PC-9 (cell line): ENCODE measurements around the gene XRCC6. TPM values are rescaled to one million over a fixed set of nuclear protein-coding genes. Genes with fewer than 3 reads are reported as not detected.

Experiments
- BruUV-seq: library from RNA; stranded (reverse); fragments of 400-500 nt; replicated peaks from 2 replicates; lab custom pipeline; 2021; lab: Mats Ljungman, UMichigan
- CTCF ChIA-PET: fragments of 300-600 bp; sonication (Branson Sonifier 250); formaldehyde crosslinking; loops from one replicate; lab custom pipeline; 2022; ENCODE audit warnings: antibody characterized with exemption; lab: Charles Lee
- POLR2A ChIA-PET: fragments of 300-600 bp; sonication (Branson Sonifier 250); formaldehyde crosslinking; loops from one replicate; lab custom pipeline; 2022; ENCODE audit warnings: antibody characterized with exemption; ENCODE audit not compliant: unreplicated experiment; lab: Charles Lee
- DNase-seq, 2 experiments: peaks; one replicate each; pipeline versions ENCODE4 v3.0.0 to v3.0.0-alpha.2; 2015 to 2022; ENCODE audit warnings: mixed read lengths in 1 of 2
- H2AFZ ChIP-seq: fragments of 200-600 bp; sonication (generic); 2 replicates; pipeline ENCODE4 v1.8.1; 2017; ENCODE audit warnings: antibody characterized with exemption
- H3F3A ChIP-seq: fragments of 200-600 bp; sonication (generic); 2 replicates; pipeline ENCODE4 v1.8.1; 2017; ENCODE audit warnings: antibody characterized with exemption, mild to moderate bottlenecking, low read depth; ENCODE audit not compliant: insufficient read depth
- H3K27ac ChIP-seq: fragments of 200-600 bp; sonication (generic); 2 replicates; pipeline ENCODE4 v1.6.1; 2016; ENCODE audit warnings: mixed run types
- H3K27me3 ChIP-seq: fragments of 200-600 bp; sonication (generic); 2 replicates; pipeline ENCODE4 v1.6.1; 2016; ENCODE audit warnings: low read depth, mixed run types; ENCODE audit not compliant: insufficient read depth
- H3K36me3 ChIP-seq: fragments of 200-600 bp; sonication (generic); 2 replicates; pipeline ENCODE4 v1.6.1; 2016; ENCODE audit warnings: low read depth, mixed run types
- H3K4me1 ChIP-seq: fragments of 200-600 bp; sonication (generic); replicated peaks from 2 replicates; pipeline ENCODE4 v1.6.1; 2016; ENCODE audit warnings: mixed run types; ENCODE audit not compliant: insufficient read depth
- H3K4me2 ChIP-seq: fragments of 200-600 bp; sonication (generic); 2 replicates; pipeline ENCODE4 v1.6.1; 2017; ENCODE audit warnings: mixed run types
- H3K4me3 ChIP-seq: fragments of 200-600 bp; sonication (generic); 2 replicates; pipeline ENCODE4 v1.6.1; 2016; ENCODE audit warnings: mixed run types
- H3K79me2 ChIP-seq: fragments of 200-600 bp; sonication (generic); 2 replicates; pipeline ENCODE4 v1.6.1; 2017; ENCODE audit warnings: low read depth, mixed run types
- H3K9me2 ChIP-seq: fragments of 200-600 bp; sonication (generic); 2 replicates; pipeline ENCODE4 v1.8.1; 2017; ENCODE audit warnings: mild to moderate bottlenecking; ENCODE audit not compliant: insufficient read depth
- H3K9me3 ChIP-seq: fragments of 200-600 bp; sonication (generic); 2 replicates; pipeline ENCODE4 v1.8.1; 2016; ENCODE audit warnings: low read depth; ENCODE audit not compliant: insufficient read depth
- H4K20me1 ChIP-seq: fragments of 200-600 bp; sonication (generic); 2 replicates; pipeline ENCODE4 v1.8.1; 2017; ENCODE audit not compliant: insufficient read depth
- CTCF ChIP-seq: fragments of 200-600 bp; sonication (generic); conservative IDR thresholded peaks from 2 replicates; pipeline ENCODE4 v1.6.1; 2017; ENCODE audit warnings: mixed run types, antibody characterized with exemption, mild to moderate bottlenecking, moderate library complexity
- EZH2 ChIP-seq: fragments of 200-600 bp; sonication (generic); IDR thresholded peaks from 2 replicates; pipeline ENCODE4 v1.8.0; 2017; ENCODE audit warnings: antibody characterized with exemption, low read depth
- intact Hi-C: fragments of 100-400 bp; cut with micrococcal nuclease; formaldehyde crosslinking; loops from one replicate; pipeline ENCODE4 v1.10.0; 2022; ENCODE audit not compliant: unreplicated experiment
- total RNA-seq: library from RNA; stranded (reverse); gene quantifications from 2 replicates; pipeline ENCODE4 v1.2.3, GENCODE V29; 2021

The XRCC6 gene
- total RNA-seq, 1 experiment from 2014 or later: 486 TPM

GRCh38 chr22:41648432-41648831, 27.3 kb downstream of the XRCC6 start:
- H3K9me2 ChIP-seq: no peaks in the 10 kb centered on the region
- peak overlapping the region; percentile 32; the same call in 1 of the 2 replicates for H3K27ac ChIP-seq
- H3F3A ChIP-seq: peaks cover 53% of the 10 kb centered on the region
- BruUV-seq: no TSS peak
- H3K4me3 ChIP-seq: no peak overlapping the region
- H3K4me2 ChIP-seq: no peak overlapping the region
- no peaks in the 10 kb centered on the region for H3K9me3 ChIP-seq
- H4K20me1 ChIP-seq: peaks cover 52% of the 10 kb centered on the region
- no peak overlapping the region for H2AFZ ChIP-seq
- DNase-seq: no peak
- CTCF ChIA-PET: interaction anchor here (0.6 kb wide), 1 partner anchor 9 kb away, joined by 3 read pairs; no protein-coding TSS in a partner anchor
- no peaks in the 10 kb centered on the region for H3K4me1 ChIP-seq
- peaks cover 55% of the 10 kb centered on the region for H3K36me3 ChIP-seq
- peaks cover 12% of the 10 kb centered on the region for H3K79me2 ChIP-seq
- intact Hi-C loops: no loop called here
- TF ChIP-seq CTCF: no peak
- TF ChIP-seq EZH2: no peak
- POLR2A ChIA-PET: interaction anchor here (0.7 kb wide), 1 partner anchor 23 kb away, joined by 29 read pairs; no protein-coding TSS in a partner anchor
- H3K27me3 ChIP-seq: no peaks in the 10 kb centered on the region

GRCh38 chr22:41650229-41650628, 29.1 kb downstream of the XRCC6 start:
- no peak overlapping the region for H2AFZ ChIP-seq
- H3K4me3 ChIP-seq: no peak overlapping the region
- H3K4me1 ChIP-seq: no peaks in the 10 kb centered on the region
- no peaks in the 10 kb centered on the region for H3K9me3 ChIP-seq
- peaks cover 47% of the 10 kb centered on the region for H3F3A ChIP-seq
- BruUV-seq: no TSS peak
- H3K4me2 ChIP-seq: no peak overlapping the region
- no peak overlapping the region for H3K27ac ChIP-seq
- H3K79me2 ChIP-seq: peaks cover 7% of the 10 kb centered on the region; the same call in 1 of the 2 replicates
- H3K36me3 ChIP-seq: peaks cover 72% of the 10 kb centered on the region
- DNase-seq: no peak
- no peaks in the 10 kb centered on the region for H3K9me2 ChIP-seq
- no peak for TF ChIP-seq EZH2
- no peak for TF ChIP-seq CTCF
- no peaks in the 10 kb centered on the region for H3K27me3 ChIP-seq
- ChIA-PET POLR2A (interaction anchor here (0.9 kb wide), 1 partner anchor 10 kb away, joined by 4 read pairs; no protein-coding TSS in a partner anchor), CTCF (no interaction called here)
- H4K20me1 ChIP-seq: peaks cover 43% of the 10 kb centered on the region
- intact Hi-C loops: no loop called here

- 0 out of 2 replicates have a peak, but pooled peaks cover 5% of the 10 kb centered on the region for H3K79me2 ChIP-seq
- H3K4me1 ChIP-seq: no peaks in the 10 kb centered on the region
- H3K9me3 ChIP-seq: no peaks in the 10 kb centered on the region
- H3K27me3 ChIP-seq: no peaks in the 10 kb centered on the region
- peaks cover 77% of the 10 kb centered on the region for H3K36me3 ChIP-seq
- H3K4me2 ChIP-seq: no peak overlapping the region
- H3K4me3 ChIP-seq: no peak overlapping the region
- DNase-seq: no peak
- BruUV-seq: no TSS peak
- no peak overlapping the region for H2AFZ ChIP-seq
- H3F3A ChIP-seq: peaks cover 46% of the 10 kb centered on the region
- intact Hi-C loops: no loop called here
- H3K27ac ChIP-seq: no peak overlapping the region
- ChIA-PET CTCF (no interaction called here), POLR2A (interaction anchor here (0.6 to 0.9 kb wide), 3 partner anchors 11 to 30 kb away, joined by 4 to 15 read pairs (median 6); partner anchors contain the start of genes DESI1 and XRCC6)
- TF ChIP-seq CTCF (no peak), EZH2 (no peak)
- peaks cover 40% of the 10 kb centered on the region for H4K20me1 ChIP-seq
- no peaks in the 10 kb centered on the region for H3K9me2 ChIP-seq
Measured at GRCh38 chr22:41650821-41651220, 29.7 kb downstream of the XRCC6 start.
